ENCODE results near the gene THBS1. TPM values are rescaled to one million over a fixed set of nuclear protein-coding genes. Genes with fewer than 3 reads are reported as not detected.

Gene THBS1
- total RNA-seq, 1 donor = 7,420 TPM

DNA sequence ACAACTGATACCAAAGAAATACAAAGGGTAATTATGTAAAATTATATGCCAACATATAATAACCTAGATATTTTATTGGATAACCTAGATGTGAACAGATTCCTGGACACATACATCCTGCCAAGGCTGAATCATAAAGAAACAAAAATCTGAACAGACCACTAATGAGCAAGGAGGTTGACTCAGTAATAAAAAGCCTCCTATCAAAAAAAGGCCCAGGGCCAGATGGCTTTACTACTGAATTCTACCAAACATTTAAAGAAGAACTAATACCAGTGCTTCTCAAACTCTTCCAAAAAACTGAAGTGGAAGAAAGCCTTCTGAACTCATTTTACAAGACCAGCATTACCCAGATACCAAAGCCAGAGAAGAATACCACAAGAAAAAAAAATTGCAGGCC is 32.4 kb downstream of the THBS1 start:
- no peak for DNase-seq (ENCODE audit: low read depth)
- no peak overlapping the region for H3K4me3 ChIP-seq (ENCODE audit: low read depth, low read length)
- TF ChIP-seq, protein P1, sequence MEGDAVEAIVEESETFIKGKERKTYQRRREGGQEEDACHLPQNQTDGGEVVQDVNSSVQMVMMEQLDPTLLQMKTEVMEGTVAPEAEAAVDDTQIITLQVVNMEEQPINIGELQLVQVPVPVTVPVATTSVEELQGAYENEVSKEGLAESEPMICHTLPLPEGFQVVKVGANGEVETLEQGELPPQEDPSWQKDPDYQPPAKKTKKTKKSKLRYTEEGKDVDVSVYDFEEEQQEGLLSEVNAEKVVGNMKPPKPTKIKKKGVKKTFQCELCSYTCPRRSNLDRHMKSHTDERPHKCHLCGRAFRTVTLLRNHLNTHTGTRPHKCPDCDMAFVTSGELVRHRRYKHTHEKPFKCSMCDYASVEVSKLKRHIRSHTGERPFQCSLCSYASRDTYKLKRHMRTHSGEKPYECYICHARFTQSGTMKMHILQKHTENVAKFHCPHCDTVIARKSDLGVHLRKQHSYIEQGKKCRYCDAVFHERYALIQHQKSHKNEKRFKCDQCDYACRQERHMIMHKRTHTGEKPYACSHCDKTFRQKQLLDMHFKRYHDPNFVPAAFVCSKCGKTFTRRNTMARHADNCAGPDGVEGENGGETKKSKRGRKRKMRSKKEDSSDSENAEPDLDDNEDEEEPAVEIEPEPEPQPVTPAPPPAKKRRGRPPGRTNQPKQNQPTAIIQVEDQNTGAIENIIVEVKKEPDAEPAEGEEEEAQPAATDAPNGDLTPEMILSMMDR (IDR thresholded peaks at IDR 0.05; ENCODE audit: insufficient read depth, low read depth, low read length) = no peak

DNA sequence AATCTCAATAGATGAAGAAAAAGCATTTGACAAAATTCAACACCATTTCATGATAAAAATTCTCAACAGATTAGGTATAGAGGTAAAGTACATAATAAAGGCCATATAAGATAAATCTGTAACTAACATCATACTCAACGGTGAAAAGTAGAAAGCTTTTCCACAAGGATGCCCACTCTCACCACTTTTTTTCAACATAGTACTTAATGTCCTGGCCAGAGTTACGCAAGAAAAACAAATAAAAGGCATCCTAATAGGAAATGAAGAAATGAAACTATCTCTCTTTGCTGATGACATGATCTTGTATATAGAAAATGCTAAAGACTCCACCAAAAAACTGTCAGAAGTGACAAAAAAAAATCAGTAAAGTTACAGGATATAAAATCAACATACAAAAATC is 33.0 kb downstream of the THBS1 start:
- no peak overlapping the region for H3K4me3 ChIP-seq (ENCODE audit: low read depth, low read length)
- TF ChIP-seq, protein P1 (IDR thresholded peaks at IDR 0.05; ENCODE audit: insufficient read depth, low read depth, low read length) = no peak
- DNase-seq (ENCODE audit: low read depth) = no peak

DNA sequence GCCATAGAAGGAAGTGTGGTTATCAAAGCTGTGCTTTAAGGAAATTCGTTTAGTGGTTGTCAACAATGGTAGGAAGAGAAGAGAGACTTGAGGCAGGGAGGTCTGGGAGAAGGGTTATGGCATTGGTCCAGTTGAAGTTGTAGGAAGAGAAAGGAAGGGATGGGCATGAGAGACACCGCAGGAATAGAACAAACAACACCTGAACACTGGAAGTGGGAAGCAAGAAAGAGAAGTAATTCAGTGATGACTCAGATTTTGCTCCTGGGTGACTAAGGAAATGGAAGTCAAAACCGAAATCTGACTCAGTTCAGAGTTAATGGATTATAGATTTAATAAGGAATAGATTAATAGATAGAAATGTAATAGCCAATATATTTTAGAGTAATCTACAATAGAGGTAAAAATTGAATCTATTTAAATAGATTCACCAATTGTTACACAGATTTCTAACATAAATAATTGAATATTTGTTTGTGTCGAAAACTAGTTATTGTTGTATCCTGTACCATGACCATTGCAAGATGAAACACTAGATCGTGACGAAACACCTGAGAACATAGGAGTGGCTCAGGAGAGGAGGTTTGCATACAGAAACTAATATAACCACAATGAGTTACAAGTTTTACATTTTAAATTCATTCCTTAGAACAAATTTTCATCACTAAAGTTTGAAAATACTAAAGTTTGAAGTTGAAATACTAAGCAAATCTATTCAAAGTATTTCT is 36.0 kb downstream of the THBS1 start:
- H3K4me3 ChIP-seq (ENCODE audit: low read depth, low read length) = no peak overlapping the region
- TF ChIP-seq, protein P1 (IDR thresholded peaks at IDR 0.05; ENCODE audit: insufficient read depth, low read depth, low read length) = no peak
- no peak for DNase-seq (ENCODE audit: low read depth)

DNA sequence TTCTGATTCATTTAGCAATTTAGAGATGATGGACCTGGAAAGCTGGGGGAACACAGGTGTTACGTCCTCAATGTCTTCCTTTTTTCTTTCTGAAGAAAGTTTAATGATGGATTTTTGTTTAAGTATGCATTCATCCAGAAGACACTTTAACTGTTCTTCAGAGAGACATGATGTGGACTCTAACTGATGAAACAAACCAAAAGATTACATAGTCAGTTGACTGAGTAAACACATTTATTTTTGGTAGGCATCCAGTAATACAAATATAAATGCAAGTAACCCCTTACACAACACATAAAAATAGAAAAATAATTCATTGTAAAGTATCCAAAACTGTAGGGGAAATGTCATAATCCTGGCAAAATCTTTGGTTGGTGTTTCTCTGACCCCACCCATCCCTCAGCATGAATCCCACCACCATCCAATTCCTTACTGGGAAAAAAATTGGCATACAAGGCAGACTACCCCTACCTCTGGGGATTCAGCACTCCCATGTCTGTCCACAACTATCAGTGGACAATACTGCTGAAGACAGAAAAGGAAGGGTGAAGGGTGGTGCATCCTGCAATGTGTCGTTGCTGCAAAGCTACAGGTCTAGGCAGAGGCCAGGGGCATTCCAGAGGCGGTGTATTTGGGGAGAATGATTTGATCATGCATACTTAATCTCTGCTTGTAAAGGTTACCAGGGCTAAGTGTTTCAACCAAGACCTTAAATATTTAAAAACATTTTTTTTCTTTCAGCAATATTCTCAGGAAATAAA is 37.4 kb downstream of the THBS1 start:
- TF ChIP-seq, protein P1 (IDR thresholded peaks at IDR 0.05; ENCODE audit: insufficient read depth, low read depth, low read length) = no peak
- H3K4me3 ChIP-seq (ENCODE audit: low read depth, low read length) = no peak overlapping the region
- DNase-seq (ENCODE audit: low read depth) = no peak

DNA sequence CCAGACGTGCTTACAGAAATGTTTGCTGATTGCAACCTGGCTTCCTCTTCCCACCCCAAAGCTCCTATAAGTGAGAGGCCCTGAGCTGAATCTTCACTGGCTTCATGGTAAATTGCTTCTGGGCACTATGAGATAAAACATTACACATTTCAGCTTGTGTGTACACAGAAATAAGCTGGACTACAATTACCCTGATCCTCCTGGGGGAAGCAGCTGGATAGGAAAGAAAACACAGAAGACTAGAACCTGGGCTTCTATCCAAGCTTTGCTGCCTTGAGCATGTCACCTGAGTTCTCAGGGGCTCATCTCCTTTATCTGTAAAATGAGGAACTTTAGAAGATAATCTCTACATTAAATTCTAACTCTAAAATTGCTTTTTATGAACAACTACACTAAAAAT is 40.3 kb downstream of the THBS1 start:
- no peak for DNase-seq (ENCODE audit: low read depth)
- H3K4me3 ChIP-seq (ENCODE audit: low read depth, low read length) = no peak overlapping the region
- TF ChIP-seq, protein P1 (IDR thresholded peaks at IDR 0.05; ENCODE audit: insufficient read depth, low read depth, low read length) = no peak

DNA sequence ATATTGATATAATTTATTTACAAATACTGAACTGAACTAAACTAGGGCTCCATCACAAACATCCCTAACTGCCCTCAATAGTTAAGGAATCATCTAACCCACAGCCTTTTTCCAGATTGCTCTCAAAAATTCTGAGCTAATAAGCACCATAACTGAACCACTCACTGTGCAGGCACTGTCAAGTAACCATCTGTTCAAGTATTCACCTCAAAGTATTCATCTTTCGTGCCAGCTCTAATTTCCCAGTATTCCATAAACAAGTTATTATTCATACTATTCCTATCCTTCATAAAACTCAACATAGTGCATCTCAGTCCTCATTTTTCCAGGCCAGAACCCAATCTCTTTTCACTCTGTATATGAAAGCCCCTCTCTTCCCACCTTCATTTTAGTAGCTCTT is 41.1 kb downstream of the THBS1 start:
- TF ChIP-seq, protein P1 (IDR thresholded peaks at IDR 0.05; ENCODE audit: insufficient read depth, low read depth, low read length) = no peak

More for the DNA sequence above, 41.1 kb downstream of the THBS1 start:
- H3K4me3 ChIP-seq (ENCODE audit: low read depth, low read length) = no peak overlapping the region
- DNase-seq (ENCODE audit: low read depth) = no peak

Measured in fibroblast of villous mesenchyme (primary cell).